Measurements from ENCODE around the gene GTF3C1. TPM values are rescaled to one million over a fixed set of nuclear protein-coding genes. Genes with fewer than 3 reads are reported as not detected.
A peak's percentile ranks its signal among the peaks of the same experiment; 100 is the strongest.

Gene GTF3C1
- total RNA-seq, 1 donor from 2014 or later = 95.1 TPM

GRCh38 chr16:27561216-27561615, 11.5 kb upstream of the GTF3C1 start:
- no peak for DNase-seq

GRCh38 chr16:27558932-27559331, 9.2 kb upstream of the GTF3C1 start:
- DNase-seq = no peak

- no peak for DNase-seq
Measured at GRCh38 chr16:27558434-27558833, 8.7 kb upstream of the GTF3C1 start.

GRCh38 chr16:27556471-27556870, 6.8 kb upstream of the GTF3C1 start:
- no peak for DNase-seq

GRCh38 chr16:27551036-27551435, 1.3 kb upstream of the GTF3C1 start:
- DNase-seq = no peak

- no peak for DNase-seq
Measured at GRCh38 chr16:27550582-27550920, 838 bp upstream of the GTF3C1 start.

GRCh38 chr16:27549464-27549745, 308 bp downstream of the GTF3C1 start:
- DNase-seq = peak; percentile 44

GRCh38 chr16:27547851-27548250, 1.9 kb downstream of the GTF3C1 start:
- no peak for DNase-seq

- DNase-seq = peak; percentile 76
Measured at GRCh38 chr16:27547134-27547533, 2.6 kb downstream of the GTF3C1 start.

- DNase-seq = no peak
Measured at GRCh38 chr16:27544671-27545070, 5.0 kb downstream of the GTF3C1 start.

GRCh38 chr16:27543801-27544200, 5.9 kb downstream of the GTF3C1 start:
- no peak for DNase-seq

- DNase-seq = no peak
Measured at GRCh38 chr16:27539636-27540035, 10.1 kb downstream of the GTF3C1 start.

GRCh38 chr16:27539120-27539519, 10.6 kb downstream of the GTF3C1 start:
- no peak for DNase-seq

- DNase-seq = no peak
Measured at GRCh38 chr16:27538528-27538927, 11.2 kb downstream of the GTF3C1 start.

GRCh38 chr16:27534256-27534655, 15.5 kb downstream of the GTF3C1 start:
- no peak for DNase-seq

GRCh38 chr16:27531826-27532800, 17.6 kb downstream of the GTF3C1 start:
- DNase-seq = peak; percentile 66

GRCh38 chr16:27531186-27531585, 18.5 kb downstream of the GTF3C1 start:
- DNase-seq = peak; percentile 49

GRCh38 chr16:27529962-27530361, 19.8 kb downstream of the GTF3C1 start:
- no peak for DNase-seq

GRCh38 chr16:27528294-27528693, 21.4 kb downstream of the GTF3C1 start:
- DNase-seq = no peak

GRCh38 chr16:27526180-27526579, 23.5 kb downstream of the GTF3C1 start:
- peak; percentile 65 for DNase-seq

- DNase-seq = no peak
Measured at GRCh38 chr16:27522173-27522707, 27.5 kb downstream of the GTF3C1 start.

- DNase-seq = peak; percentile 83
Measured at GRCh38 chr16:27520982-27521673, 28.6 kb downstream of the GTF3C1 start.

- DNase-seq = no peak
Measured at GRCh38 chr16:27518226-27518625, 31.5 kb downstream of the GTF3C1 start.

GRCh38 chr16:27517664-27518063, 32.0 kb downstream of the GTF3C1 start:
- no peak for DNase-seq

Data from tongue (tissue), 2 donors.